Panc1 (cell line): ENCODE data around the gene SCART1. TPM values are rescaled to one million over a fixed set of nuclear protein-coding genes. Genes with fewer than 3 reads are reported as not detected.
A peak's percentile ranks its signal among the peaks of the same experiment; 100 is the strongest.

Source experiments
- ATAC-seq: fragments of 200-7000 bp; cut with Tn5 transposase; 2 replicates; pipeline ENCODE4 v1.9.1; 2020; ENCODE audit warnings: mild to moderate bottlenecking, moderate library complexity
- BruUV-seq: library from RNA; stranded (reverse); fragments of 400-500 nt; replicated peaks from 2 replicates; lab custom pipeline; 2021; lab: Mats Ljungman, UMichigan
- CTCF ChIA-PET: fragments of 300-600 bp; sonication (Branson Sonifier 250); formaldehyde crosslinking; loops from one replicate; lab custom pipeline; 2022; ENCODE audit warnings: antibody characterized with exemption; lab: Charles Lee
- POLR2A ChIA-PET: fragments of 300-600 bp; sonication (Branson Sonifier 250); formaldehyde crosslinking; loops from one replicate; lab custom pipeline; 2022; ENCODE audit warnings: antibody characterized with exemption; lab: Charles Lee
- DNase-seq: peaks from one replicate; pipeline ENCODE4 v3.0.0-alpha.2; 2010; ENCODE audit warnings: low read depth, low spot score
- H3K27ac ChIP-seq: 2 replicates; pipeline ENCODE4 v1.5.1; 2011; ENCODE audit warnings: mild to moderate bottlenecking, low read length, inconsistent platforms
- H3K27me3 ChIP-seq: fragments of 200-500 bp; sonication (Bioruptor generic); 2 replicates; pipeline ENCODE4 v1.6.0; 2014; ENCODE audit warnings: low read length, inconsistent platforms; ENCODE audit not compliant: control insufficient read depth, insufficient read depth
- H3K36me3 ChIP-seq: fragments of 200-500 bp; sonication (Bioruptor generic); 2 replicates; pipeline ENCODE4 v1.5.1; 2014; ENCODE audit warnings: inconsistent platforms, mild to moderate bottlenecking, low read length, moderate library complexity; ENCODE audit not compliant: control insufficient read depth, insufficient read depth
- H3K4me1 ChIP-seq: 2 replicates; pipeline ENCODE4 v1.5.1; 2011; ENCODE audit warnings: inconsistent platforms, mild to moderate bottlenecking, low read length, moderate library complexity; ENCODE audit not compliant: control insufficient read depth, insufficient read depth
- H3K4me3 ChIP-seq, 2 experiments: 2 replicates each; pipeline ENCODE4 v1.5.1; 2011 to 2012; ENCODE audit warnings: low read depth in 2 of 2, low read length in 2 of 2, mild to moderate bottlenecking in 2 of 2, inconsistent platforms in 1 of 2, moderate library complexity in 1 of 2
- H3K9me3 ChIP-seq: fragments of 200-500 bp; sonication (Bioruptor generic); 2 replicates; pipeline ENCODE4 v1.5.1; 2014; ENCODE audit warnings: low read depth, mild to moderate bottlenecking, inconsistent platforms, low read length, moderate library complexity; ENCODE audit not compliant: control insufficient read depth, insufficient read depth
- POLR2AphosphoS5 ChIP-seq: IDR thresholded peaks from 2 replicates; pipeline ENCODE4 v1.6.1; 2012; ENCODE audit warnings: mild to moderate bottlenecking, low read depth, low read length, moderate library complexity
- SIN3A ChIP-seq: IDR thresholded peaks from 2 replicates; pipeline ENCODE4 v1.6.1; 2012; ENCODE audit warnings: low read depth, mild to moderate bottlenecking, low read length, moderate library complexity, borderline replicate concordance; ENCODE audit not compliant: insufficient read depth
- TCF7L2 ChIP-seq: IDR thresholded peaks from 2 replicates; pipeline ENCODE4 v1.6.1; 2011; ENCODE audit warnings: mild to moderate bottlenecking, low read depth, low read length, inconsistent platforms
- in situ Hi-C: cut with HindIII; loops from 2 replicates; pipeline ENCODE4 v1.10.0; 2016; ENCODE audit warnings: low sequenced_read_pairs, low pct_unique_long_range_greater_than_20kb
- intact Hi-C: fragments of 100-400 bp; cut with micrococcal nuclease; formaldehyde crosslinking; loops from one replicate; pipeline ENCODE4 v1.10.0; 2022; ENCODE audit not compliant: unreplicated experiment
- total RNA-seq: library from RNA; stranded (reverse); gene quantifications from one replicate; pipeline ENCODE4 v1.2.1, GENCODE V29; 2021; ENCODE audit not compliant: unreplicated experiment
- TF ChIP-seq, protein P1 (sequence below): fragments of 450-650 bp; IDR thresholded peaks from 2 replicates; pipeline ENCODE4 v1.5.1; 2017; ENCODE audit warnings: mild to moderate bottlenecking
- TF ChIP-seq, protein P2 (sequence below), 2 experiments: IDR thresholded peaks; 2 replicates each; pipeline ENCODE4 v1.6.1; 2011 to 2012; ENCODE audit warnings: low read depth in 2 of 2, control low read depth in 1 of 2, low read length in 1 of 2, mild to moderate bottlenecking in 1 of 2, moderate library complexity in 1 of 2; ENCODE audit not compliant: insufficient read depth in 1 of 2

SCART1 gene
- total RNA-seq, 1 experiment from 2014 or later: 0.57 TPM

DNA sequence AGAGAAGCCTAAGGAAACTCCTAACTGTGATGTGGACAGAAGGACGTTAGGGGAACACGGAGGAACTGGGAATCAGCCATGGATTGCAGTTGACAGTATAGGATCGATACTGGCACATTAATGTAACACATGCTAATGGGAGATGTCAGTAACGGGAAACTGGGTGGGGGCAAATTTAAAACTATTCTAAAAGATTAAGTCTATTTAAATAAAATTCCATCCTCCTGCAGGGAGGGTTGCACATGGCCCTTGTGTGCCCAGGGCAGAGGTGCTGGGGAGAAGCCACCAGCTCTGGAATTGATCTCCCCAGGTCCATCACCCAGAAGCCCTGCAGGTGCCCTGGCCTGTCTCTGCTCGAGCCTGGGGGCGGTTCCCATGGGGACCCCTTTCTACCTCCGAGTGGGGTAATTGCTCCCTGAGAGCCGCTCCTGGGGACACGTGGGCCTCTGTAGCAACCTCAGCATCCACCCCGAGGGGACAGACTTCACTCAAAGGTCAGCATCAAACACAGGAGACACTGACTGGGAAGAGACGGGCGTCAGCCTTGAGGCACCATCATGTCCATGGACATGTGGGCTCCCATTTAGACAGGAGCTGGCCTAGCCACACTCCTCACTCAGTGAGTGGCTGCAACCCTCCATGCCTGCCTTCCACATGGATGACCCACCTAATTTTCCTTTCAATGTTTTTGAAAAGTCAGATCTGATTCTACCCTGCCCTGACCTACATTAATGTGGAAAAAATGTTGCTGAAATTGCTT lies 21.1 kb downstream of the SCART1 start:
- ATAC-seq (peak; percentile 40; the same call in 1 of the 2 replicates), DNase-seq (no peak)
- in situ Hi-C loops: no loop called here
- no peaks in the 10 kb centered on the region for H3K9me3 ChIP-seq
- H3K27me3 ChIP-seq: peaks cover 8% of the 10 kb centered on the region
- ChIA-PET CTCF (no interaction called here), POLR2A (no interaction called here)
- H3K27ac ChIP-seq: no peak overlapping the region
- H3K4me1 ChIP-seq: 0 out of 2 replicates have a peak, but pooled peaks cover 4% of the 10 kb centered on the region
- no peaks in the 10 kb centered on the region for H3K36me3 ChIP-seq
- intact Hi-C loops: no loop called here
- no TSS peak for BruUV-seq
- no peak overlapping the region for H3K4me3 ChIP-seq
- TF ChIP-seq SIN3A (no peak), POLR2AphosphoS5 (no peak), TCF7L2 (no peak)
- TF ChIP-seq, protein P1, sequence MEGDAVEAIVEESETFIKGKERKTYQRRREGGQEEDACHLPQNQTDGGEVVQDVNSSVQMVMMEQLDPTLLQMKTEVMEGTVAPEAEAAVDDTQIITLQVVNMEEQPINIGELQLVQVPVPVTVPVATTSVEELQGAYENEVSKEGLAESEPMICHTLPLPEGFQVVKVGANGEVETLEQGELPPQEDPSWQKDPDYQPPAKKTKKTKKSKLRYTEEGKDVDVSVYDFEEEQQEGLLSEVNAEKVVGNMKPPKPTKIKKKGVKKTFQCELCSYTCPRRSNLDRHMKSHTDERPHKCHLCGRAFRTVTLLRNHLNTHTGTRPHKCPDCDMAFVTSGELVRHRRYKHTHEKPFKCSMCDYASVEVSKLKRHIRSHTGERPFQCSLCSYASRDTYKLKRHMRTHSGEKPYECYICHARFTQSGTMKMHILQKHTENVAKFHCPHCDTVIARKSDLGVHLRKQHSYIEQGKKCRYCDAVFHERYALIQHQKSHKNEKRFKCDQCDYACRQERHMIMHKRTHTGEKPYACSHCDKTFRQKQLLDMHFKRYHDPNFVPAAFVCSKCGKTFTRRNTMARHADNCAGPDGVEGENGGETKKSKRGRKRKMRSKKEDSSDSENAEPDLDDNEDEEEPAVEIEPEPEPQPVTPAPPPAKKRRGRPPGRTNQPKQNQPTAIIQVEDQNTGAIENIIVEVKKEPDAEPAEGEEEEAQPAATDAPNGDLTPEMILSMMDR: no peak

DNA sequence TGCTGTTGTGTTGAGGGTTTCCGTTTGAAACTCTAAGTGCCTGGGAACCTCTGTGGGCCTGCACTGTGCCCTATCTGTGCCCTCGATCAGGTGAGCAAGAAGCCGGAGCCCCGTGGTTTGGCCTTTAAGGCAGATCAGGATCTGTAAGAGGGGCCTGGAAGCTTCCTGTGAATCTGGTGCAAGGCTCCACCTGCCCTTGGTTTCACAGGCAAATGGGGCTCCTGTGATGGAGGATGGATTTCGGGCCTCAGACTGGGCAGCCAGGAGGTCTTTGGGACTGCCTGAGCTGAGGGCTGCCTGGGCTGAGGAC lies 21.6 kb downstream of the SCART1 start:
- ChIA-PET CTCF (no interaction called here), POLR2A (no interaction called here)
- no peaks in the 10 kb centered on the region for H3K36me3 ChIP-seq
- H3K4me1 ChIP-seq: 0 out of 2 replicates have a peak, but pooled peaks cover 4% of the 10 kb centered on the region
- no peak for DNase-seq
- H3K27ac ChIP-seq: no peak overlapping the region
- H3K9me3 ChIP-seq: no peaks in the 10 kb centered on the region
- no peak overlapping the region for H3K4me3 ChIP-seq
- peak; percentile 17; the same call in 1 of the 2 replicates for ATAC-seq
- no peak for TF ChIP-seq SIN3A
- TF ChIP-seq, protein P1: no peak
- no peak for TF ChIP-seq POLR2AphosphoS5
- TF ChIP-seq TCF7L2: no peak
- TF ChIP-seq, protein P2, sequence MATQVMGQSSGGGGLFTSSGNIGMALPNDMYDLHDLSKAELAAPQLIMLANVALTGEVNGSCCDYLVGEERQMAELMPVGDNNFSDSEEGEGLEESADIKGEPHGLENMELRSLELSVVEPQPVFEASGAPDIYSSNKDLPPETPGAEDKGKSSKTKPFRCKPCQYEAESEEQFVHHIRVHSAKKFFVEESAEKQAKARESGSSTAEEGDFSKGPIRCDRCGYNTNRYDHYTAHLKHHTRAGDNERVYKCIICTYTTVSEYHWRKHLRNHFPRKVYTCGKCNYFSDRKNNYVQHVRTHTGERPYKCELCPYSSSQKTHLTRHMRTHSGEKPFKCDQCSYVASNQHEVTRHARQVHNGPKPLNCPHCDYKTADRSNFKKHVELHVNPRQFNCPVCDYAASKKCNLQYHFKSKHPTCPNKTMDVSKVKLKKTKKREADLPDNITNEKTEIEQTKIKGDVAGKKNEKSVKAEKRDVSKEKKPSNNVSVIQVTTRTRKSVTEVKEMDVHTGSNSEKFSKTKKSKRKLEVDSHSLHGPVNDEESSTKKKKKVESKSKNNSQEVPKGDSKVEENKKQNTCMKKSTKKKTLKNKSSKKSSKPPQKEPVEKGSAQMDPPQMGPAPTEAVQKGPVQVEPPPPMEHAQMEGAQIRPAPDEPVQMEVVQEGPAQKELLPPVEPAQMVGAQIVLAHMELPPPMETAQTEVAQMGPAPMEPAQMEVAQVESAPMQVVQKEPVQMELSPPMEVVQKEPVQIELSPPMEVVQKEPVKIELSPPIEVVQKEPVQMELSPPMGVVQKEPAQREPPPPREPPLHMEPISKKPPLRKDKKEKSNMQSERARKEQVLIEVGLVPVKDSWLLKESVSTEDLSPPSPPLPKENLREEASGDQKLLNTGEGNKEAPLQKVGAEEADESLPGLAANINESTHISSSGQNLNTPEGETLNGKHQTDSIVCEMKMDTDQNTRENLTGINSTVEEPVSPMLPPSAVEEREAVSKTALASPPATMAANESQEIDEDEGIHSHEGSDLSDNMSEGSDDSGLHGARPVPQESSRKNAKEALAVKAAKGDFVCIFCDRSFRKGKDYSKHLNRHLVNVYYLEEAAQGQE (IDR thresholded peaks at IDR 0.05; ENCODE audit: insufficient read depth in 1 of 2, low read depth in 2 of 2, low read length in 1 of 2): no peak
- intact Hi-C loops (no loop called here), in situ Hi-C loops (no loop called here)
- BruUV-seq: no TSS peak
- H3K27me3 ChIP-seq: peaks cover 8% of the 10 kb centered on the region
